HepG2 (cell line): ENCODE measurements around the gene OVOL3. TPM values are rescaled to one million over a fixed set of nuclear protein-coding genes. Genes with fewer than 3 reads are reported as not detected.
A peak's percentile ranks its signal among the peaks of the same experiment; 100 is the strongest.

ENCODE experiments used
- FOXO1 ChIP-seq: sonication (generic); formaldehyde crosslinking; IDR thresholded peaks from 2 replicates; pipeline ENCODE4 v1.4.0; 2020; ENCODE audit warnings: missing genetic modification reagents
- GABPB1 ChIP-seq: IDR thresholded peaks from 2 replicates; pipeline ENCODE4 v1.6.1; 2016; ENCODE audit warnings: mild to moderate bottlenecking, missing genetic modification reagents, moderate library complexity, missing compliant biosample characterization
- HMG20A ChIP-seq: IDR thresholded peaks from 2 replicates; pipeline ENCODE4 v1.6.1; 2016; ENCODE audit warnings: borderline replicate concordance
- HMGA1 ChIP-seq: sonication (generic); formaldehyde crosslinking; conservative IDR thresholded peaks from 2 replicates; pipeline ENCODE4 v1.4.0; 2020; ENCODE audit warnings: missing genetic modification reagents
- SIN3B ChIP-seq: fragments of 150-350 bp; IDR thresholded peaks from 2 replicates; pipeline ENCODE4 v1.6.1; 2014; ENCODE audit warnings: low read length
- SRSF9 ChIP-seq: fragments of 200-400 bp; formaldehyde crosslinking; IDR thresholded peaks from 2 replicates; pipeline ENCODE4 v1.6.1; 2018; ENCODE audit warnings: borderline replicate concordance, mild to moderate bottlenecking, low read depth, low read length; ENCODE audit not compliant: insufficient read depth, poor library complexity, severe bottlenecking
- WIZ ChIP-seq: sonication (generic); formaldehyde crosslinking; IDR thresholded peaks from 2 replicates; pipeline ENCODE4 v1.5.1; 2020; ENCODE audit warnings: mild to moderate bottlenecking, missing genetic modification reagents
- ZNF230 ChIP-seq: sonication (generic); formaldehyde crosslinking; IDR thresholded peaks from 2 replicates; pipeline ENCODE4 v1.4.0; 2020; ENCODE audit warnings: mild to moderate bottlenecking, missing genetic modification reagents
- ZNF354B ChIP-seq: sonication (generic); formaldehyde crosslinking; IDR thresholded peaks from 2 replicates; pipeline ENCODE4 v1.8.0; 2022; ENCODE audit warnings: mild to moderate bottlenecking, missing genetic modification reagents
- ZNF724P ChIP-seq: sonication (generic); formaldehyde crosslinking; IDR thresholded peaks from 2 replicates; pipeline ENCODE4 v1.8.0; 2022; ENCODE audit warnings: missing genetic modification reagents, borderline replicate concordance
- ZNF749 ChIP-seq: sonication (generic); formaldehyde crosslinking; IDR thresholded peaks from 2 replicates; pipeline ENCODE4 v1.8.0; 2022; ENCODE audit warnings: mild to moderate bottlenecking, missing genetic modification reagents, moderate library complexity, borderline replicate concordance
- ZNF766 ChIP-seq: sonication (generic); formaldehyde crosslinking; IDR thresholded peaks from 2 replicates; pipeline ENCODE4 v1.5.0; 2020; ENCODE audit warnings: missing genetic modification reagents, borderline replicate concordance
- ZNF773 ChIP-seq: sonication (generic); formaldehyde crosslinking; IDR thresholded peaks from 2 replicates; pipeline ENCODE4 v1.4.0; 2020; ENCODE audit warnings: missing genetic modification reagents, borderline replicate concordance
- polyA plus RNA-seq, 8 experiments: library from polyadenylated mRNA; depleted of rRNA in 3 of 8; stranded (reverse) in 7 of 8; unstranded in 1 of 8; fragments of >200 nt; fragmentation: Illumina TruSeq in 4 of 8; extraction: Trizol in 4 of 8; gene quantifications; 2 replicates each; pipeline versions ENCODE4 v1.2.1 to v1.2.3, GENCODE V29; 2011 to 2016; ENCODE audit warnings: low read depth in 4 of 8, missing spikeins in 1 of 8, mixed read lengths in 1 of 8; ENCODE audit not compliant: insufficient read depth in 1 of 8
- total RNA-seq, 5 experiments: library from RNA; depleted of rRNA; stranded (reverse); fragments of >200 nt; fragmentation: Illumina TruSeq; extraction: Trizol; gene quantifications; 2 replicates each; pipeline ENCODE4 v1.2.3, GENCODE V29; 2016; ENCODE audit warnings: low read depth in 1 of 5
- TF ChIP-seq, protein P1 (sequence below): sonication (generic); formaldehyde crosslinking; IDR thresholded peaks from 2 replicates; pipeline ENCODE4 v1.8.0; 2022; ENCODE audit warnings: mild to moderate bottlenecking, missing genetic modification reagents, moderate library complexity
- TF ChIP-seq, protein P2 (sequence below): sonication (generic); formaldehyde crosslinking; IDR thresholded peaks from 2 replicates; pipeline ENCODE4 v1.8.0; 2022; ENCODE audit warnings: missing genetic modification reagents, mild to moderate bottlenecking, moderate library complexity, borderline replicate concordance
- TF ChIP-seq, protein P3 (sequence below): fragments of 450-650 bp; IDR thresholded peaks from 2 replicates; pipeline ENCODE4 v1.6.1; 2016
- TF ChIP-seq, protein P4 (sequence below): sonication (generic); formaldehyde crosslinking; IDR thresholded peaks from 2 replicates; pipeline ENCODE4 v1.4.0; 2020; ENCODE audit warnings: missing genetic modification reagents, borderline replicate concordance

Gene OVOL3
- total and polyA plus RNA-seq, 2 of the 13 experiments (the other 11 are each of a cell fraction or from before 2014, with no cell fraction given) = not detected

DNA sequence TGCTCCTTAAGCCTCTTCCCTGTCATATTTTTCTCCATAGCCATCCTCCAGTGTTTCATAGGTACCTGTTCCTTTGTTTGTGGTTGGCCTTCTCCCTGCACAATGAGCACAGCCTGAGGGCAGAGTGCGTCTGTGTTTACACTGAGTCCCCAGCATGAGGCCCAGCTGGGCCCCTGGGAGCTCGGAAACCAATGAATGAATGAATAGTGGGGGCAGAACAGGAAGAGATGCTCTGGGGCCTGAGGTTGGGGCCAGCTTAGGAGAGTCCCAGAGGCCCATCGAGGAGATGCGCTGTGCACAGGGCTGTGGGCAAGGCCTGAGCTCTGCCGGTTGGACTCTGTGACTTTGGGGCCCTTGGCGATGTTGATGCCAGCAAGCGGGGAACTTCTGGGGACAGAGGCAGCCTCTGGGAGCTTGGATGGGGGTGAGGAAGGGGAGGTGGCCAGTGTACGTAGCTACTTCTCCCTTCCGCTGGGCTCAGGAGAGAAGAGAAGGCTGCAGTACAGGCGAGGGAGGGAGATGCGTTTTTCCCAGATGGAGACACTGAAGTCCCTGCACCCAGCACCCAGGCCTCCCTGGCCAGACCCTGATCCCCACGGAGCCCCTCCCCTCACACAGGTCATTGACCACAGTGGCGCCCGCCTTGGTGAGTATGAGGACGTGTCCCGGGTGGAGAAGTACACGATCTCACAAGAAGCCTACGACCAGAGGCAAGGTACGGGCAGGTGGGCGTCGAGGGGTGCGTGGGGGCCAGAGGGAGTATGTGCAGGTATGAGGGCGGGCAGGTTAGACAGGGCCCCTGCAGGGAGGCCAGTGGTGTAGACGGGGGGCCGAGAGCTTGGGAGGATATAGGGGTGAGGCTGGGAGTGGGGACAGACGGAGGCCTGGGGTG lies 9.4 kb downstream of the OVOL3 start (continued):
- TF ChIP-seq, protein P1, sequence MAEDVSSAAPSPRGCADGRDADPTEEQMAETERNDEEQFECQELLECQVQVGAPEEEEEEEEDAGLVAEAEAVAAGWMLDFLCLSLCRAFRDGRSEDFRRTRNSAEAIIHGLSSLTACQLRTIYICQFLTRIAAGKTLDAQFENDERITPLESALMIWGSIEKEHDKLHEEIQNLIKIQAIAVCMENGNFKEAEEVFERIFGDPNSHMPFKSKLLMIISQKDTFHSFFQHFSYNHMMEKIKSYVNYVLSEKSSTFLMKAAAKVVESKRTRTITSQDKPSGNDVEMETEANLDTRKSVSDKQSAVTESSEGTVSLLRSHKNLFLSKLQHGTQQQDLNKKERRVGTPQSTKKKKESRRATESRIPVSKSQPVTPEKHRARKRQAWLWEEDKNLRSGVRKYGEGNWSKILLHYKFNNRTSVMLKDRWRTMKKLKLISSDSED = no peak
- no peak for TF ChIP-seq HMGA1 (CRISPR knock-in tag)
- TF ChIP-seq ZNF354B (CRISPR knock-in tag) = 0 out of 2 replicates have a peak, but pooled peaks have one; percentile 70
- TF ChIP-seq, protein P2, sequence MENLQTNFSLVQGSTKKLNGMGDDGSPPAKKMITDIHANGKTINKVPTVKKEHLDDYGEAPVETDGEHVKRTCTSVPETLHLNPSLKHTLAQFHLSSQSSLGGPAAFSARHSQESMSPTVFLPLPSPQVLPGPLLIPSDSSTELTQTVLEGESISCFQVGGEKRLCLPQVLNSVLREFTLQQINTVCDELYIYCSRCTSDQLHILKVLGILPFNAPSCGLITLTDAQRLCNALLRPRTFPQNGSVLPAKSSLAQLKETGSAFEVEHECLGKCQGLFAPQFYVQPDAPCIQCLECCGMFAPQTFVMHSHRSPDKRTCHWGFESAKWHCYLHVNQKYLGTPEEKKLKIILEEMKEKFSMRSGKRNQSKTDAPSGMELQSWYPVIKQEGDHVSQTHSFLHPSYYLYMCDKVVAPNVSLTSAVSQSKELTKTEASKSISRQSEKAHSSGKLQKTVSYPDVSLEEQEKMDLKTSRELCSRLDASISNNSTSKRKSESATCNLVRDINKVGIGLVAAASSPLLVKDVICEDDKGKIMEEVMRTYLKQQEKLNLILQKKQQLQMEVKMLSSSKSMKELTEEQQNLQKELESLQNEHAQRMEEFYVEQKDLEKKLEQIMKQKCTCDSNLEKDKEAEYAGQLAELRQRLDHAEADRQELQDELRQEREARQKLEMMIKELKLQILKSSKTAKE (CRISPR knock-in tag) = peak; percentile 67; the same call in 1 of the 2 replicates
- peak; percentile 79; the same call in 1 of the 2 replicates for TF ChIP-seq ZNF749 (CRISPR knock-in tag)
- TF ChIP-seq GABPB1 (CRISPR knock-in tag) = peak; percentile 72
- no peak; the same call in 1 of the 2 replicates for TF ChIP-seq HMG20A (CRISPR knock-in tag)
- TF ChIP-seq ZNF773 (CRISPR knock-in tag) = no peak
- no peak for TF ChIP-seq ZNF724P
- TF ChIP-seq, protein P3, sequence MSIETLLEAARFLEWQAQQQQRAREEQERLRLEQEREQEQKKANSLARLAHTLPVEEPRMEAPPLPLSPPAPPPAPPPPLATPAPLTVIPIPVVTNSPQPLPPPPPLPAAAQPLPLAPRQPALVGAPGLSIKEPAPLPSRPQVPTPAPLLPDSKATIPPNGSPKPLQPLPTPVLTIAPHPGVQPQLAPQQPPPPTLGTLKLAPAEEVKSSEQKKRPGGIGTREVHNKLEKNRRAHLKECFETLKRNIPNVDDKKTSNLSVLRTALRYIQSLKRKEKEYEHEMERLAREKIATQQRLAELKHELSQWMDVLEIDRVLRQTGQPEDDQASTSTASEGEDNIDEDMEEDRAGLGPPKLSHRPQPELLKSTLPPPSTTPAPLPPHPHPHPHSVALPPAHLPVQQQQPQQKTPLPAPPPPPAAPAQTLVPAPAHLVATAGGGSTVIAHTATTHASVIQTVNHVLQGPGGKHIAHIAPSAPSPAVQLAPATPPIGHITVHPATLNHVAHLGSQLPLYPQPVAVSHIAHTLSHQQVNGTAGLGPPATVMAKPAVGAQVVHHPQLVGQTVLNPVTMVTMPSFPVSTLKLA = peak; percentile 80
- peak; percentile 9; the same call in 1 of the 2 replicates for TF ChIP-seq ZNF766 (CRISPR knock-in tag)
- TF ChIP-seq ZNF230 (CRISPR knock-in tag) = peak; percentile 54; the same call in 1 of the 2 replicates
- no peak for TF ChIP-seq SRSF9
- TF ChIP-seq WIZ = no peak
- TF ChIP-seq, protein P4, sequence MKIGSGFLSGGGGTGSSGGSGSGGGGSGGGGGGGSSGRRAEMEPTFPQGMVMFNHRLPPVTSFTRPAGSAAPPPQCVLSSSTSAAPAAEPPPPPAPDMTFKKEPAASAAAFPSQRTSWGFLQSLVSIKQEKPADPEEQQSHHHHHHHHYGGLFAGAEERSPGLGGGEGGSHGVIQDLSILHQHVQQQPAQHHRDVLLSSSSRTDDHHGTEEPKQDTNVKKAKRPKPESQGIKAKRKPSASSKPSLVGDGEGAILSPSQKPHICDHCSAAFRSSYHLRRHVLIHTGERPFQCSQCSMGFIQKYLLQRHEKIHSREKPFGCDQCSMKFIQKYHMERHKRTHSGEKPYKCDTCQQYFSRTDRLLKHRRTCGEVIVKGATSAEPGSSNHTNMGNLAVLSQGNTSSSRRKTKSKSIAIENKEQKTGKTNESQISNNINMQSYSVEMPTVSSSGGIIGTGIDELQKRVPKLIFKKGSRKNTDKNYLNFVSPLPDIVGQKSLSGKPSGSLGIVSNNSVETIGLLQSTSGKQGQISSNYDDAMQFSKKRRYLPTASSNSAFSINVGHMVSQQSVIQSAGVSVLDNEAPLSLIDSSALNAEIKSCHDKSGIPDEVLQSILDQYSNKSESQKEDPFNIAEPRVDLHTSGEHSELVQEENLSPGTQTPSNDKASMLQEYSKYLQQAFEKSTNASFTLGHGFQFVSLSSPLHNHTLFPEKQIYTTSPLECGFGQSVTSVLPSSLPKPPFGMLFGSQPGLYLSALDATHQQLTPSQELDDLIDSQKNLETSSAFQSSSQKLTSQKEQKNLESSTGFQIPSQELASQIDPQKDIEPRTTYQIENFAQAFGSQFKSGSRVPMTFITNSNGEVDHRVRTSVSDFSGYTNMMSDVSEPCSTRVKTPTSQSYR (CRISPR knock-in tag) = peak; percentile 70
- TF ChIP-seq FOXO1 (CRISPR knock-in tag) = peak; percentile 88
- no peak for TF ChIP-seq SIN3B
